ENCODE measurements around the gene AP2A1.
A peak's percentile ranks its signal among the peaks of the same experiment; 100 is the strongest.
"Not testable (repeated sequence)": the region's sequence is repeated elsewhere in the genome, so short reads cannot be mapped to it uniquely, and the experiment has no call there.

Gene AP2A1

GRCh38 chr19:49812452-49812996 is 45.7 kb downstream of the AP2A1 start:
- no peak for DNase-seq (ENCODE audit: low read depth in 2 of 2)

- DNase-seq (ENCODE audit: low read depth in 2 of 2) = peak; percentile 81 to 86
These were observed 46.4 kb downstream of the AP2A1 start, which contains the start of gene FUZ for GRCh38 chr19:49812997-49813861. Gene FUZ, minus strand, starts transcription at chr19:49813292. Its CDS starts 186 bp downstream, at chr19:49813106.

- no peak for DNase-seq (ENCODE audit: low read depth in 2 of 2)
These were observed 47.2 kb downstream of the AP2A1 start for GRCh38 chr19:49814010-49814409.

DNA sequence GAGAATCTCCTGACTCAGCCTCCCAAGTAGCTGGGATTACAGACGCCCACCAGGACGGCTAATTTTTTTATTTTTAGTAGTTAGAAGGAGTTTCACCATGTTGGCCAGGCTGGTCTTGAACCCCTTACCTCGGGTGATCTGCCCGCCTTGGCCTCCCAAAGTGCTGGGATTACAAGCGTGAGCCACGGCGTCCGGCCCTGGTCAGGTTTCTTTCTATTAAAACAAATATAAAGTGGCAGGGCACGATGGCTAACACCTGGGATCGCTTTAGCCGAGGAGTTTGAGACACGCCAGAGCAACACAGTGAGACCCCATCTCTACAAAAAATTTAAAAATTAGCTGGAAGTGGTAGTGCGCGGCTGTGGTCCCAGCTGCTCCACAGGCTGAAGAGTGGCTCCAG is 49.8 kb downstream of the AP2A1 start:
- DNase-seq (ENCODE audit: low read depth in 2 of 2) = no peak

- DNase-seq (ENCODE audit: low read depth in 2 of 2) = peak; percentile 77 to 79
These were observed 51.3 kb downstream of the AP2A1 start, which contains the start of gene MED25 for GRCh38 chr19:49817964-49818648. Gene MED25, plus strand, starts transcription at chr19:49818289. Its CDS starts 53 bp downstream, at chr19:49818342.

- no peak for DNase-seq (ENCODE audit: low read depth in 2 of 2)
These were observed 52.0 kb downstream of the AP2A1 start for GRCh38 chr19:49818649-49819370.

DNA sequence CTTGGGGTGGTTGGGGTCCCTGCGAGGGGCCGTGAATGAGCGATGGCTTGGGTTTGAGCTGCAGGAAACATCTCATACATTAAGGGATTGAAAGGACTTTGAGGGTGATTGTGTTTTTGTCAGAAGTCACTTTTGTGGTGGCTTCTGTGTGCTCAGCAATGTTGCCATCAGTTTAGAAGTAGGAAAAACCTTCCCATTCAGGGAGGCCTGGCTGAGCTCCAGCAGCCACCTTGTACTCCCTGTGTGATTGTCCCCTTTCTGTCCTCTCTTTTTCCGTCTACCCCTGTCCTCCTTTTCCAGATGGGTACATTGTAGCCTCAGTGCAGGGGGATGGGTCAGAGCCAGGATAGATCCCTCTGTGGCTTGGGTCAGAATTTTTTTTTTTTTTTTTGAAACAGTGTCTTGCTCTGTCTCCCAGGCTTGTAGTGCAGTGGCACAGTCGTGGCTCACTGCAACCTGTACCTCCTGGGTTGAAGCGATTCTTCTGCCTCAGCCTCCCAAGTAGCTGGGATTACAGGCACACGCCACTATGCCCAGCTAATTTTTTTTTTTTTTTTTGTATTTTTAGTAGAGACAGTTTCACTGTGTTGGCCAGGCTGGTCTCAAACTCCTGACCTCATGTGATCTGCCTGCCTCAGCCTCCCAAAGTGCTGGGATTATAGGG is 52.8 kb downstream of the AP2A1 start:
- not testable (repeated sequence) for DNase-seq (ENCODE audit: low read depth in 2 of 2)

DNA sequence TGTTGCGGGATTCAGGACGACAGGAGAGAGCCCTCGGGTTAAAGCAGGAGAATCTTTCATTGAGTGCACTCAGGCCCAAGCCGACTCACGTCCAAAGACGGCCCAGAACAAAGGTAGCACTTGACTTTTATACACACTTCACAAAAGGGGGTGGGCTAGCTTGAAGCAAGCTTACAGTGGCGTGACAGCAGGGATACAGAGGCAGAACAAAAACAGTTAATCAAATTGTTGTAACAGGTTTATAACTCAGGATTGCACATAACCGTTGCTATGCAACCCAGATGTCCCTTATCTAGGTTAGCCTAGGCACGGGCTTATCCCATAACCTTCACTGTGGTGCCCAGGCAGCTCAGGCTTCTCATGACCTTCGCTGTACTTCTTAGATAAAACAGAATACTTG is 53.3 kb downstream of the AP2A1 start:
- no peak for DNase-seq (ENCODE audit: low read depth in 2 of 2)

GRCh38 chr19:49823472-49823871 is 56.7 kb downstream of the AP2A1 start:
- DNase-seq (ENCODE audit: low read depth in 2 of 2) = no peak

DNA sequence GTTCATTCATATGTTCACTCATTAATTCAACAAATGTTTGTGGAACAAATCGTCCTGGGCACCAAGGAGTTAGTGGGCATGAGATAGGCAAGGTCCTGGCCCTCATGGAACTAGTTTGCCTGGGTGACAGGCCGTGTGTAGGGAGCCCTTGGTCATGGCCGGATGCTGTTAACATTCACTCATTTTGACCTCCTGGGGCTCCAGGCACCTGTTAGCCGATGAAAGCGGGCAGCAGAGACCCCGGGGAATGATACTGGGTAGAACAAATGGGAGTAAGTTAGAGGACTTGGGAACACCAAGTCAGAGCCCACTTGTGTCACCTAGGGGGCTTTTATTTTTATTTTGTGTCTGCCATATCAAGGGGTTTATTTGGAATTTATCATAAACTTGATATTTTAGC is 57.9 kb downstream of the AP2A1 start:
- DNase-seq (ENCODE audit: low read depth in 2 of 2) = no peak

DNA sequence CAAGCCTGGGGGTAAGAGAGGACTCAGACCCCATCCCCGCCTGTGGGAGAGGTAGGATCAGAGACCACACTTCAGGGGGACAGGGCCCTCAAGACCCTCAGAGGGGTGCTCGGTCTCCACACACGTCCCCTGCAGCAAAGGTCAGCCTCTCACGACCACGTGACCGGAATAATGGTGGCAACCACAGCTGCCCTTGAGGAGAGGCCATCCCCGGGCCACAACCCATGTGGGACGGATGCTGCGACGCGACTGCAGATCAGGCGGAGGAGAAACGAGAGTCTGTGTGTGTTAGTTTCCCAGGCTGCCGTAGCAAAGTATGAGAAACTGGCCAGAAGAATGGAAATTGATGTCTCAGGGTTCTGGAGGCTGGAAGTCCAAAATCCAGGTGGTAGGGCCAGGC is 60.2 kb downstream of the AP2A1 start:
- DNase-seq (ENCODE audit: low read depth in 2 of 2) = no peak

DNA sequence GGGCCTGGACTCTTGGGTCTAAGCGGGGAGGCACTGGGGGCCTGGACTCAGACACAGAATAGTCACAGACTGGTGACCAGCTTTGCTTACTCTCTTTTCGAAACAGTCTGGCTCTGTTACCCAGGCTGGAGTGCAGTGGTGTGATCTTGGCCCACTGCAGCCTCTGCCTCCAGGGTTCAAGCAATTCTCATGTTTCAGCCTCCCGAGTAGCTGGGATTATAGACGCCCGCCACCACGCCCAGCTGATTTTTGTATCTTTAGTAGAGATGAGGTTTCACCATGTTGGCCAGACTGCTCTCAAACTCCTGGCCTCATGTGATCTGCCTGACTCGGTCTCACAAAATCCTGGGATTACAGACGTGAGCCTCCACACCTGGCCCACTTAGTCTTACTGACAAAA is 62.4 kb downstream of the AP2A1 start:
- DNase-seq (ENCODE audit: low read depth in 2 of 2) = no peak

- DNase-seq (ENCODE audit: low read depth in 2 of 2) = no peak
These were observed 62.9 kb downstream of the AP2A1 start for GRCh38 chr19:49829721-49830120.

GRCh38 chr19:49830766-49831165 is 64.0 kb downstream of the AP2A1 start:
- no peak for DNase-seq (ENCODE audit: low read depth in 2 of 2)

- no peak for DNase-seq (ENCODE audit: low read depth in 2 of 2)
These were observed 64.8 kb downstream of the AP2A1 start for GRCh38 chr19:49831592-49831991.

DNA sequence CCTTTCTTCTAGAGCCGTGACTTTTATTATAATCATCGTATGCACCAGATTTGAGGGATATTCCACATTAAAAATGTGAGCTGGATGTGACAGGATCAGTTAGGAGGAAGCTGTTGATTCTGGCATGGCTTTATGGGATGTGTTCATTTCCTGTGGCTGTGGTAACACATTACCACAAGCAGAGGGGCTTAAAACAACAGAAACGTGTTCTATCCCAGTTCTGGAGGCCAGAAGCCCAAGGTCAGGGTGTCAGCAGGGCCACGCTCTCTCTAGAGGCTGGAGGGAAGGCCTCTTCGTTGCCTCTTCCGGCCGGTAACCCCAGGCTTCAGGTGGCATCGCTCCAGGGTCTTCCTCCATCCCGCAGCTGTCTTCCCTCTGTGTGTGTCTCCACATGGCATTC is 65.8 kb downstream of the AP2A1 start:
- no peak for DNase-seq (ENCODE audit: low read depth in 2 of 2)

- DNase-seq (ENCODE audit: low read depth in 2 of 2) = no peak
These were observed 66.8 kb downstream of the AP2A1 start for GRCh38 chr19:49833599-49833998.

DNA sequence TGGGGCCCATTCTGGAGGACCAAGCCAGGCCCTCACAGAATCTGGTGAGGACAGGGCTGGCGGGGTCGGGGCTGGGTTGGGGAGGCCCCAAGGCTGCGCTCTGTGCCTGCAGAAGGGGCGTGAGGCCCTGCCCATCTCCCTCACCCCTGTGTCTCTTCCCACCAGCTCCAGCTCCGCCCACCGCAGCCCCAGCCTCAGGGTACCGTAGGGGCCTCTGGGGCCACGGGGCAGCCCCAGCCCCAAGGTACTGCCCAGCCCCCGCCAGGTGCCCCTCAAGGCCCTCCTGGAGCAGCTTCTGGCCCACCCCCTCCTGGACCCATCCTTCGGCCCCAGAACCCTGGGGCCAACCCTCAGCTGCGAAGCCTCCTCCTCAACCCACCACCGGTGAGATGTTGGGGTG is 68.8 kb downstream of the AP2A1 start:
- DNase-seq (ENCODE audit: low read depth in 2 of 2) = no peak

GRCh38 chr19:49836176-49837008 is 69.6 kb downstream of the AP2A1 start:
- no peak for DNase-seq (ENCODE audit: low read depth in 2 of 2)

- no peak for DNase-seq (ENCODE audit: low read depth in 2 of 2)
These were observed 70.2 kb downstream of the AP2A1 start for GRCh38 chr19:49837009-49837310.

- DNase-seq (ENCODE audit: low read depth in 2 of 2) = no peak
These were observed 70.6 kb downstream of the AP2A1 start for GRCh38 chr19:49837425-49837824.
